Islet precursor cell (in vitro differentiated cells): Measurements from ENCODE around the gene ZNF618.
"Not testable (repeated sequence)": the region's sequence is repeated elsewhere in the genome, so short reads cannot be mapped to it uniquely, and the experiment has no call there.

Source experiments
- DNase-seq: peaks from one replicate; pipeline ENCODE4 v3.0.0-alpha.2; 2018

The ZNF618 gene

DNA sequence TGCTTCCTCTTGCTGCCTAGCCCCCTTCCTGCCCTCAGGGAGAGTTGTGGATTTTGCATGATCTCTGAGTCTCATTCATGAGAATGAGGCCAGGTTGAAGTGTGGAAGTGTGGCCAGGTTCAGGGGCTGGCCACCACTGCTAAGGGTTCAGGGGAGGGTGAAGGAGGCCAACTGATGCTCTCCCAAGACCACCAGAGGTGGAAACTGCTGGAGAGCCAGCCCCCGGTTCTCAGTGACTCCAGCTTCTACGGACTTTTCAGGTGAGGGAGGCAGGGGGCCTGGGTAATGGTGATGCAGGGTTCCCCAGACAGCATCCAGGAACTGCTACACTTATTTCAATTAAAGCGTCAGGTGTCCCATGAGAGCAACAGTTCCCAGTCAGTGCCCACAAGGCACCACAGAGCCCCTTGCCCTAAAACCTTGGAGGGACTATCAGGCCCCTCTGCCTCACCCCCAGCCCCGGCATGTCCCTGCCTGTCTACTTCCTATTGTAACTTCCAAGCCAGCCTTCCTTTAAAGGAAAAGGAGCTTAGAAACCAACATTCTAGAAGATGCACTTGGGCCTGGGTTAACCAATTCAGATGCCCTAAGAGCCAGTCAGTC, 151.9 kb downstream of the ZNF618 start:
- peak; percentile 22 for DNase-seq

DNA sequence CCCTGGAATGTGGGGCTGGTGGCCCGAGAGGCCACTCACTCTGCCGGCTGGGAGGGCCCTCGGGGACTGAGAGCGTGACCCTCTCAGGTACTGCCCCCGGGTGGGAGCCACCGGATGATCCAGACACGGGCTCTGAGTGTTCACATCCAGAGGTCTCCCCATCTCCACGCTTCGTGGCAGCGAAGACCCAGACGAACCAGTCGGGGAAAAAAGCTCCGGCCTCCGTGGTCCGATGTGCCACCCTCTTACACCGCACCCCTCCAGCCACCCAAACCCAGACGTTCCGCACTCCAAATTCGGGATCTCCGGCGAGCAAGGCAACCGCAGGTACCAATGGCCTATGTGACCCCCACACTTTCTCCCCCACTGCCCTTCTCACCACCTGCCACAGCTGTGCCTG, 152.5 kb downstream of the ZNF618 start:
- DNase-seq = peak; percentile 36

DNA sequence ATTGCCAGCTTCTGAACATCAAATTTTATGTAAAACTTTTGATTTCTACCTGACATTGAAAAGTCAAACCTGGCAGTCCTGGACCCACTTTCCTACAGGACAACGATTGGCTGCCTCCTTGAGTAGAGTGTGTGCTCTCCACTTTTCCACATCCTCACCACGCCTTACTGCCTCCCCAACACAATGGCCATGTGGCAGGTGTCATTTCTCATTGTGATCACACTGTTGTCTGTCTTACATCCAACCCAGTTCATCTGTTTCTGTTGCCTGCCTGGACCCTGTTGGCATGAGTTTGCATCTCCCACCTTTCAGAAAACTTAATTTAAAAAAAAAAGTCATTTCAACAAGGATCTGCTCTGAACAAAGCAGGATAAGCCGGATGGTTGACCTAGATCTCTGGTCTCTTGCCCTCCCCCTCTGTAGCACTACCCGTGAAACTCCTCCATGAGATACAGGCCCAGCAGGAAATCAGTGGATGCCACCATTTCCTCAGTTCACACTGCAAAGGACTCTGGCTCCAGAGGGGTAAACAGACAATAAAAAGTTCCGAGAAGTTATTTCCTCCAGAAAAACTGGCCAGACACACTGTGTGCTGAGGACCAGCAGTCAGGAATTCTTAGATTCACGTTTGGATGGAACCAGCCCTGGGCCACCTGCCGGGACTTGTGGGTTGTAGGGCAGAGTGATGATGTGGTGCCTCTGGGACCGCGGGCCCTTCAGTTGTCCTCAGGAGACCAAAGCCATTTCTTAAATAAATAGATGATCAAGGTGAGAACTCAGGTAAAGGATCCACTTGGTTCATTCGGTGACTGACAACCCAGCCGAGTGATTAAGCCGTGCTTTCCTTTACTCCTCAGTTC, 153.4 kb downstream of the ZNF618 start:
- peak; percentile 41 for DNase-seq

DNA sequence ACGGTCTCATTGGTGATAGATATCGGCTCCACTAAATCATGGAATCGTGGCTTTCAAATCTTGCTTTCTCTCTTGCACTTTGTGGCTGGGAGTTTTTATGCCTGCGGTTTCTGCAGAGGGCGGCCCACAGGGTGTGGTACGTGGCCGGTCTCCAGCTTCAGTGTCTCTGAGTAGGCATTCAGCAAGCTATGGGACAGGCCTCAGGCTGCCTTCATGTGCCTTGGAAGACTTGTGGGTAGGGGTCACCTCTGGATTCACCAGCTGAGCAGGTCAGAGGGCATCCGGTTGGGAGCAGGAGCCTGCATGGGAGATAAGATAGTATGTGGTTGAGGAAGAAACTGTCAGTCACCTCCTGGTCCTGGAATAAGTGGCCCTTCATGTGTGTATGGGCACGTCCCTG, 154.3 kb downstream of the ZNF618 start:
- DNase-seq = peak; percentile 35

DNA sequence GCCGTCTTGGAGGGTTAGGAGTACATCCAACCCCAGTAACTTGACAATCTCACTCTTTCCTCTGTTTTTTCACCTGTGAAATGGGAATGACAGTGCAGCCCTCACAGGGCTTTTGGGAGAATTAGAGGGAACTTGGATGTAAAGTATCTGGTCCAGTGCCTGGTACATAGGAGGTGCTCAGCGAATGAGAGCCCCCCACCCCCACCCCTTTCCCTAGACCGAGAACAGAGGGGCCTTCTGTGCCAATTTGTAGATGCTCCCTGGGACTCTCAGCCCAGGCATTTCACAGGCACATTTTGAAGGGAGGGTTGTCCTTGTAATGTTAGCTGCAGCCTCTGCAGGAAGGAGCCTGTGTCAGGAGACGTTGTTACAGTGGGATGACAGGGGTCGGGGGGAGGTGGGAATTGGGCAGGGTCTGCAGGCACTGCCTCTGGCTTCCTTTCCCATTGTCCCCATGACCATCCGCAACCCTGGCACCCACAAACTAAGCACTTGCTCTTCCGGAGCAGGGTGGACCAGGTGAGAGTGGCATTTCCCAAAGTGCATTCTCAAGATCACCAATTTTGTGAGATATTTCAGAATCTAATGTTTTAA, 155.0 kb downstream of the ZNF618 start:
- peak; percentile 27 for DNase-seq

DNA sequence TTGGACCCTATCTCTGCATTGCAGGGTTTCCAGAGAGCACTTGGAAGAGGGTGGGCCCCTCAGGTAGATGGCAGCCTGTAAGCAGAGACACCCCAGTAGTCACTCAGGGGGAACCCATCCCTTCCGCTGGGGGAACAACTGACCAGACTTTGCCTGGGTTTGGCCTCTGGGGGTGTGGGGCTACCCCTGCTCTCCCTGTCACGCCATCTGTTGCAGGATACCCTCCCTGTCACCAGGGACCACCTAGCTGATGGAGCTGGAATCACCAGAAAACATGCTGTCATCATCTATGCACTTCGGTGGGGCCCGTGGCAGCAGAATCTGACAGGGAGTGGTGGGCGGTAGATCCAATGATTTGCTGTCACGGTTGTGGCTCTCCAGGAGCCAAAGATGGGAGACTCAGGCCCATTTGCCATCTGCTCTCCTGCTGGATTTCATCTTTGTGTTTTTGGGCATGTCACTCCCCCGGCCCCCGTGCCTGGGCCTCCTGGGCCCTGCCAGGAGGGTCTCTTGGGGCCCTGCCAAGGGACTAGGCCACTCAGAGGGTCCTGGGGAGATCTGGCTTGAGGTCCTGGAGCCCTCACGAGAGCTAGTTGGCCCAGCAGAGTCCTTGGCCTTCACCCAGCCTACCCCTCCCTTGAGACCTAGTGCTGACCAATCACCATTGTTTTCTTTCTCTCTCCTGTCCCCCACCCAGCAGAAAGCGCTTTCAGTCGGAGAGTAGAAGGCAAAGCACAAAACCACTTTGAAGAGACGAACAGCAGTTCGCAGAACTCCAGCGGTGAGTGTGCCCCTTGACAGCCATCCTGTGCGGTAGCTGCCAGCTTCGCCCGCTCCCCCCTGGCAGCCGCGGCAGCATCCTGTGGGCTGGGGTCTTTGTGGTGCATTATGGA, 156.1 kb downstream of the ZNF618 start:
- DNase-seq = peak; percentile 47

DNA sequence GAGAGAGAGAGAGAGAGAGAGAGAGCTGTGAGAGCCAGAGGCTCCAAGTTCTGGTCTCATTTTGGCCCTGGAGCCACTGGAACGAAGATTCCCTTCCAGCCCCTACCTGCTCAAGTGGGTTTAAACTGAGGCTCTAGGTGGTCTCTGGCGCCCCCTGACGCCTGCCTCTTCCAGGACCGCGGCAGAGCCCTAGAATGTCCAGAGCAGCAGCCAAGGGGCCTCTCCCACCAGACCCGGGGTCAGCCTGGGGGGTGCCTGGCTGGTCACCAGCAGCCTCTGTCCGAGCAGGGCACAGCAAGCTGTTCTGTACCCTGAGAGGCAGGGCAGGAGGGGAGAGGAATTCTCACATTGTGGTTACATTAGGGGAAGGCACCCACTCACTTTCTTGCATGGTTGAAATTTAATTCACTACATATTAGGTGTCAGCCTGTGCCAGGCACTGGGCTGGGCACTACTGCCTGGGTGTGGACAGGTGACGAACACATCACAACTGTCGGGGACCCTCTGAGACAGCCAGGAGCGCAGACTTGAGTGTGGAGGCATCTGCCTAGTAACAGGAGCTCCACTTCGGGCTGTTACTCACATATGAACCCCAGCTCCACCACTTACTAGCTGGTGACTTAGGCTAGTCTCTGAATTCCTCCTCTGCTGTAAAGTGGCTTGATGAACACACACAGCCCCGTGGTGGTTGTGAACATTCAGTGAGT, 157.4 kb downstream of the ZNF618 start:
- peak; percentile 71 for DNase-seq

DNA sequence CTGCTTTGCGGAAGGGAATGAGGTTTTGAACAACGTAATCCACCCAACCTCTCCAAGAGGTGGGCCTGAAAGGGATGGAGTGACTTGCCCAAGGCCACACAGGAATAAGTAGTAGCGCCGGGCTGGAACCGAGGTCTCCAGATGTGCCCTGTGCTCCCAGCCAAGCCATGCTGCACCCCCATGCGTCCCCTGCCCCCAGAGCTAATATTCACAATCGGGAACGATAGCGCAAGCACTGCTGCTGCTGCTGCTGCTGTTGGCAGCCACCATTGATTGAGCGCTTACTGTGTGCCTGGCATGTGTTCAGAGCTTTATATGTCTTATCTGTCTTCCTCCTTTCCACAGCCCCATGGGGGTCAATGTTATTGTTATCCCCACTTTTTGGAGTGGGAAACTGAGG, 158.1 kb downstream of the ZNF618 start:
- DNase-seq = peak; percentile 32

DNA sequence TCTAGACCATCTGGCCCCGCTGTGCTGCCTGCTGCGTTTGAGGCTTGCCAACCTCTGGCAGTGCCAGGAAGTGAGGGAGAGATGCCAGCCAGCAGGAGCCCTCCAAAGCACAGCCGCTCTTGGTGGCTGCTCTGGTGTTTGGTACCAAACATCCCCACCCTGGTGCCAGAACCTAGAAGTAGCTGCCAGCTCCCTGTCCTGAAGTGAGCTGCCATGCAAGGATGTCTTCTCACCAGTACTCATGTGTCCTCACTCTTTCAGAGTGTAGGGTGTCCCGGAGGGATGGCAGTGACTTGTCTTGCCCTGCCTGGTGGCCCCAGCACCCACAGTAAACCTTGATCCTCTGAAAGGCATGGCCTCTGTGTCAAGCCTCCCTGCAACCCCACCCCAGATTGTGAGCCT, 158.6 kb downstream of the ZNF618 start:
- DNase-seq = peak; percentile 37

DNA sequence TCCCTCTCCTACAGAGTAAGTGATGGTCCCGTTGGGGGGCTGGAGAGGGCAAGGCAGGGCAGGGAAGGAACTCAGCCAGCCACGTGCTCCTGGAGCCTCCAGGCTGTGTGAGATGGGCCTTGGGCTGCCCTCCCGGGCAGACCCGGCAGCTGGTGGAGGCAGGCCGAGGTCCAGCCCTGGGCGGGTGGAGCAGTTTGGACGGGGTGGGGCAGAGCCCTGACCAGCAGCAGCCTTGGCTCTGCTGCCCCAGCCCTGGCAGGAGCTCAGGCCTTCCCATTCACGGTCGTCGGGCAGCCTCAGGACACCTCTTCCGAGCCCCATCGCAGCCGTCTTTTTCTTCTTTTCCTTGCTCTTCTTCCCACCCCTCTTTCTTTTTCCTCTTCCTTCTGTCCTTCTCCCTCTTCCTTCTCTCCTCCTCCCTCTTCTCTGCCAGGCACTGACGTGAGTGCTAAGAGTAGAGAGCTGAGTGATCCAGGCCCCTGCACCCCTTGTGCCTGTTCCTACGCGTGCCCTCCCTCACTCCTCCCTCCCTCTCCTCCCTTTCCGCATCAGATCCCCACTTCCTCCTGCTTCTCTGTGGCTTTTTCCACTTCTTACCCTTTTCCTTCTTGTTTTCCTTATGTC, 159.2 kb downstream of the ZNF618 start:
- DNase-seq = peak; percentile 41

DNA sequence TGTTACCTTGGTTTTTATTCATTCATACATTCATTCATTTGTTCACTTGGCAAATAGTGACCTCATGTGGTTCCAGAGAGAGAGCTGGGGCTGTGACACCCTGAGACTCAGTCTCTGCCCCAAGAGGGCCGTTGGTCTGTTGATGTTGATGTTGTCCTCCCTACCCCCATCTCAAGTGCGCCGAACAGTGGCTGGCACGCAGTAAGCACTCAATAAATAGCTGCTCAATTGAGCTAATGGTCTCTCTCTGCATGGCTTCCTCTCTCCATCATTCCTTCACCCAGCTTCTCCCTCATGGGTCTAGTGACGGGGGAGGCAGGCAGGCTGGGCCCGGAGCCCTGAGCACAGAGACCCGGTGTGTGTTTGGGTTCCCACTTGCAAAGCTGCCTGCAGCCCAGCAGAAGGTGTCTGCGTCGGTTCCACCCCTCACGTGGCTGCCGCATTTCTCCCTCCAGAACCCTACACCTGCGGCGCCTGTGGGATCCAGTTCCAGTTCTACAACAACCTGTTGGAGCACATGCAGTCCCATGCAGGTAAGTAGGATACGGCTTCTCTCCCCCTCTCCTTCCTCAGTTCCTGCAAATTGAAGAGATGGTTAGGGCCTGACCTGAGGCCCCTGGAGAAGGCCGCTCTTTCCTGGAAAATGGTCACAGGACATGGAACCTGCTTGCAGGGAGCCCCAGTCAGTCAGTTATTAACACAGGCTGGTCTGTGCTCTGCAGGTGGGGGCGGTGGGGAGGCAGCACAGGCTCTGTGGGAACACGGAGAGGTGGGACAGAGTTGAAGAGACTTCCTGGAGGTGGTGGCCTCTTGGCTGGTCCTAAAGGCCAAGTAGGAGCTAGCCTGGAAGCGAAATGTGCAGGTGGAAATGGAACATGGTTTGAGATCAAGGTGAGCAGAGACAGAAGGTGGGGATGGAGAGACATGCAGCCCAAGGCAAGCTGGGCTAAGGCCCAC, 160.0 kb downstream of the ZNF618 start:
- peak; percentile 47 for DNase-seq

DNA sequence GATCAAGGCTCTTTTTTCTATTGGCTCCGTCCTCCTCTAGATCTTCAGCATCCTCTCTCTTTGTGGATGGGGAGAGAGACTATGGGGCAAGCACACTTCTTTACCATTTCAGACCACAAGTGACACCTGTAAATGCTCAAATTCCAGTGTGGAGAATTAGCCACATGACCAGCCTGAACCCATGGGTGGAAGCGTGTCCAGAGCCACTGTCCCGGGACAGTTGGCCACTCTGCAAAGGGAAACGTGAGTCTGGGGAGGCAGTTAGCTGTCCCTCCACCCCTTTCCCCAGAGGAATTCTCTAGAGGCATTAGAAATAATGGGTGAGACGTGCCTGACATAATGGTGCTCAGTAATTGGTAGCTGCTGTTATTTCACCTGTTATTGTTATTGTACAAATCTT, 161.1 kb downstream of the ZNF618 start:
- peak; percentile 33 for DNase-seq

DNA sequence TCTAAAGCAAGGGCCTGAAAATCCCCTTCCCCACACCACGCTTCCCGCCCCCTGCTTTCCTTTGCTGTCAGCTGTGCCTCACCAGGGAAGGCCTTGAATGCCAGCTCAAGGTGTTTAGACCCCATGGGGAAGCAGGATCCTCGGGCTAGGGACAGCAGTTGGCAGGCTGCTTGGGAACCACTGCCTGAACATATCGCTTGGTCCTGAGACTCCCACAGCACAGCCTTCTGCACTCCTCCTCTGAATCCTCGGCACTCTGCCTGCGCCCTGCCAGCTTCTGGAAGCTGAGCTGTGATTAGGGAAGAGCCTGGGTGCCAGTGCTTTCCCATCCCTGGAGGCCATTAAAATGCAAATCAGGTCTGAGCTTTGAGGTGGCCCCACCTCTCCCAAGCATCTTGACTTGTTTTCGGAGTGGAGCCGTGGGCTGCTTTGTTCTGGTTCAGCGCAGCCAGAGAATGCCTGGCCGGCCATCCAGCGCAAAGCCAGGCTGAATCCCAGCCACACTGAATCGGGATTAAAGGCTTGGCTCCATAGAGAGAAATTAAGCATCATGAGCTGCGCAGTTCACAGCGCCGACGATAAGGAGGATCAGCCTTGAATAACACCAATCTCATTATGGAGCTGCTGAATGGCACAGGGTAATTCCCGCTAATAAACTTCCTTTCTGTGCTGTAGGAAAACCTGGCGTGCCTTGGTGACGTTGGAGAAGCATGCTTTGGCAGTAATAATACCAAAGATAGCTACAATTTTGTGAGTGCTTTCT, 162.0 kb downstream of the ZNF618 start:
- peak; percentile 69 for DNase-seq

DNA sequence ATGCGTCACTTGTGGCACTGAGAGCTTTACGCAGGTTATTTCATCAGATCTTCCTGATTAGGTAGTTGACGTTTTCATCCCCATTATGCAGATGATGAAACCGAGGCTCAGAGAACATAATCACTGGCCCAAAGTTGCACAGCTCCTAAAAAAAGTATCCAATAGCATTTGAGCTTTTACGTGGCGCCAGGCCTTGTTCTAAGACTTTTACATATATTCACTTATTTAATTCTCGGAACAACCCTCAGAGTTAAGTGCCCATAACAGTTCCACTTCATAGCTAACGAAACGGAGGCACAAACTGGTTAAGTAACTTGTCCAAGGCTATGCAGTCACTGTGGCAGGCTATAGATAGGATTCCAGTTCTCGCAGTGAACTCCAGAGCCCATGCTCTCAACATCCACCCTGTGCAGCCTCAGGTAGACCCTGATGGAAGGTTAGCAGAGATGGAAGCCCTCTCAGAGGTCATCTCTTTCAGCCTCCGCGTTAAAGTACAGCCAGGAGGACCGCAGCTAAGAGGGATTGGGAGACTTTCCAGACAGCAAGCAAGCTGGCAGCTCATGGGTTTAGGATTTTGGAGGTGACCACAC, 162.7 kb downstream of the ZNF618 start:
- no peak for DNase-seq

DNA sequence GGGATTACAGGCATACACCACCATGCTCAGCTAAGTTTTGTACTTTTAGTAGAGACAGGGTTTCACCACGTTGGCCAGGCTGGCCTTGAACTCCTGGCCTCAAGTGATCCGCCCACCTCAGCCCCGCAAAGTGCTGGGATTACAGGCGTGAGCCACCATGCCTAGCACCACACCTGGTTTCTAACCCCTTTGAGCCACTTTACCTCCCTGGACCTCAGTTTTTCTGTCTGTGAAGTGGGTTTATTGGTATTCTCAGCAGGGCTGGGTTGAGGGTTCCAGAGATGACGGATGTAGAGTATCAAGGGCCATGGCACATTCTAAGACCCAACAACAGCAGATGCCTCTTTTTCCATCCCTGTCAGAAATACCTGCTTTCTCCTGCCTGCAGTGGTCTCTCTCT, 163.4 kb downstream of the ZNF618 start:
- DNase-seq = no peak

DNA sequence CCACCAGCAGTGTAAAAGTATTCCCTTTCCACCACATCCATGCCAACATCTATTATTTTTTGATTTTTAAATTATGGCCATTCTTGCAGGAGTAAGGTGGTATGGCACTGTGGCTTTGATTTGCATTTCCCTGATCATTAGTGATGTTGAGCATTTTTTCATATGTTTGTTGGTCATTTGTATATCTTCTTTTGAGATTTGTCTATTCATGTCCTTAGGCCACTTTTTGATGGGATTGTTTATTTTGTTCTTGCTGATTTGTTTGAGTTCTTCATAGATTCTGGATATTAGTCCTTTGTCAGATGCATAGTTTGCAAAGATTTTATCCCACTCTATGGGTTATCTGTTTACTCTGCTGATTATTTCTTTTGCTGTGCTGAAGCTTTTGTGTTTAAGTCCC, 167.6 kb downstream of the ZNF618 start:
- DNase-seq = not testable (repeated sequence)

DNA sequence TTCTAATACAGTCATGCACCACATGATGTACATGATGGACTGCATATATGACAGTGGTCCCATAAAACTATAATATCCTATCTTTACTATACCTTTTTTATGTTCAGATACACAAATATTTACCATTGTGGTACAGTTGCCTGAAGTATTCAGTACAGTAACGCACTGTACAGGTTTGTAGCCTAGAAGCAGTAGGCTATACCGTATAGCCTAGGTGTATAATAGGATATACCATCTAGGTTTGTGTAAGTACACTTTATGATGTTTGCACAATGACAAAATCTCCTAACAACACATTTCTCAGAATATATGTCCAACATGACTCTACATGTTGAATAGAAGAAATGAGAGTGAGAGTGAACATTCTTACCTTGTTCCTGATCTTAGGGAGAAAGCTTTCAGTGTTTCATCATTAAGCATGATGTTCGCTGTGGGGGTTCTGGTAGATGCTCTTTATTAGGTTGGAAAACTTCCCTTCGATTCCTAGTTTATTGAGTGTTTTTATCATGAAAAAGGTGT, 170.2 kb downstream of the ZNF618 start:
- DNase-seq = no peak

DNA sequence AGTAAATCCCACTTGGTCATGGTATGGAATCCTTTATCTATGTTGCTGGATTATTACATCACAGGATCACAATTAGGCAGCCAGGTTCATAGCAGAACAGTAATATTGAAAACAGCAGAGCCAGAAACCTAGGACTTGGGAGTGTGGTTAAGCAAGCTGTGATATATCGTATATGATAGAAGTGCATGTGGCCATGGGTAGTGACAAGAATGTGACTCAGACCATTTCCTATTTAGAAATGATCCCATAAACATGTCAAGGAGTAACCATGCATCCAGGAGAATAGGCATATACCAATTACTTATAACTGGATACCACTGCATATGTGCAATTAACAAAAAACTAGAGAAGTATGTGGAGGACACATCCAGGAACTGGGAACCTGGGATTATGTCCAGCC, 170.8 kb downstream of the ZNF618 start:
- DNase-seq = no peak

DNA sequence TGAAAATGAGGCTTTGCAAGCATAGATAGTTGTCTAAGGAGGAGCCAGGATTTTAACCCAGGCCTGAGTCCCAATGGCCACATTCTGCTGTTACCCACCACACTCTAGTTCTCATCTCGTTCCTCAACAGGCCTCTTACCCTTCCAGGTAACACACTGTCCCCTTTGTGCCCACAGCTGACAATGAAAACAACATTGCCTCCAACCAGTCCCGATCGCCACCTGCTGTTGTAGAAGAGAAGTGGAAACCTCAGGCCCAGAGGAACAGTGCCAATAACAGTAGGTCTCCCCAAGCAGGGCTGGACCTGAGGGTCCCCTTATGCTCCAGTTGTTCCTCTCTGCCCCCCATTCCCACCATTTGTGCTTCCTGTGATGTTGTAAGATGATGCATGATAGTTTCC, 171.6 kb downstream of the ZNF618 start:
- peak; percentile 68 for DNase-seq
